PC-3 (cell line): ENCODE results near the gene CPD. TPM values are rescaled to one million over a fixed set of nuclear protein-coding genes. Genes with fewer than 3 reads are reported as not detected.

Source experiments
- ATAC-seq: fragments of 200-7000 bp; cut with Tn5 transposase; 2 replicates; pipeline ENCODE4 v1.9.1; 2020; ENCODE audit warnings: mild to moderate bottlenecking, moderate library complexity
- BruUV-seq: library from RNA; stranded (reverse); fragments of 400-500 nt; replicated peaks from 2 replicates; lab custom pipeline; 2021; lab: Mats Ljungman, UMichigan
- CTCF ChIA-PET: fragments of 300-600 bp; sonication (Branson Sonifier 250); formaldehyde crosslinking; loops from one replicate; lab custom pipeline; 2022; ENCODE audit warnings: antibody characterized with exemption; lab: Charles Lee
- POLR2A ChIA-PET: fragments of 300-600 bp; sonication (Branson Sonifier 250); formaldehyde crosslinking; loops from one replicate; lab custom pipeline; 2022; ENCODE audit warnings: antibody characterized with exemption; ENCODE audit not compliant: unreplicated experiment; lab: Charles Lee
- DNase-seq: peaks from one replicate; pipeline ENCODE4 v3.0.0-alpha.2; 2015
- H2AFZ ChIP-seq: fragments of 300-600 bp; sonication (generic); 2 replicates; pipeline ENCODE4 v1.6.0; 2016; ENCODE audit warnings: antibody characterized with exemption, low read length
- H3F3A ChIP-seq: fragments of 300-600 bp; sonication (generic); one replicate; pipeline ENCODE4 v1.6.0; 2017; ENCODE audit warnings: antibody characterized with exemption, low read length, control low read depth, mild to moderate bottlenecking; ENCODE audit not compliant: unreplicated experiment
- H3K27ac ChIP-seq: fragments of 300-600 bp; sonication (generic); 2 replicates; pipeline ENCODE4 v1.5.1; 2016; ENCODE audit warnings: mild to moderate bottlenecking, low read length
- H3K27me3 ChIP-seq: fragments of 300-600 bp; sonication (generic); 2 replicates; pipeline ENCODE4 v1.6.1; 2016; ENCODE audit warnings: low read length, mixed read lengths
- H3K36me3 ChIP-seq: fragments of 300-600 bp; sonication (generic); 2 replicates; pipeline ENCODE4 v1.6.1; 2016; ENCODE audit warnings: low read depth, mixed run types, low read length, mixed read lengths
- H3K4me1 ChIP-seq: fragments of 300-600 bp; sonication (generic); 2 replicates; pipeline ENCODE4 v1.5.1; 2016; ENCODE audit warnings: low read length; ENCODE audit not compliant: insufficient read depth
- H3K4me2 ChIP-seq: fragments of 300-600 bp; sonication (generic); 2 replicates; pipeline ENCODE4 v1.6.0; 2016; ENCODE audit warnings: low read length
- H3K4me3 ChIP-seq: fragments of 300-600 bp; sonication (generic); 2 replicates; pipeline ENCODE4 v1.5.1; 2016; ENCODE audit warnings: mild to moderate bottlenecking, low read length, mixed read lengths
- H3K79me2 ChIP-seq: fragments of 300-600 bp; sonication (generic); 2 replicates; pipeline ENCODE4 v1.6.1; 2017; ENCODE audit warnings: low read length, mixed read lengths
- H3K9ac ChIP-seq: fragments of 300-600 bp; sonication (generic); 2 replicates; pipeline ENCODE4 v1.6.0; 2016; ENCODE audit warnings: mild to moderate bottlenecking, low read length
- H3K9me2 ChIP-seq: fragments of 300-600 bp; sonication (generic); replicated peaks from 2 replicates; pipeline ENCODE4 v1.6.1; 2016; ENCODE audit warnings: mixed run types, low read length, mixed read lengths
- H3K9me3 ChIP-seq: fragments of 300-600 bp; sonication (generic); 2 replicates; pipeline ENCODE4 v1.6.1; 2016; ENCODE audit warnings: low read length, mixed read lengths
- H4K20me1 ChIP-seq: fragments of 300-600 bp; sonication (generic); 2 replicates; pipeline ENCODE4 v1.6.1; 2016; ENCODE audit warnings: low read length, mixed read lengths
- CTCF ChIP-seq: fragments of 300-600 bp; sonication (generic); conservative IDR thresholded peaks from 2 replicates; pipeline ENCODE4 v1.5.1; 2017; ENCODE audit warnings: antibody characterized with exemption, low read depth, mild to moderate bottlenecking, low read length
- EZH2 ChIP-seq: fragments of 300-600 bp; sonication (generic); IDR thresholded peaks from one replicate; pipeline ENCODE4 v1.6.1; 2017; ENCODE audit warnings: antibody characterized with exemption, mild to moderate bottlenecking, low read length; ENCODE audit not compliant: unreplicated experiment
- EZH2phosphoT487 ChIP-seq: fragments of 300-600 bp; sonication (generic); IDR thresholded peaks from 2 replicates; pipeline ENCODE4 v1.6.1; 2018; ENCODE audit warnings: mild to moderate bottlenecking, antibody characterized with exemption, low read length, borderline replicate concordance
- intact Hi-C: fragments of 100-400 bp; cut with micrococcal nuclease; formaldehyde crosslinking; loops from 2 replicates; pipeline ENCODE4 v1.9.0; 2023
- total RNA-seq: library from RNA; depleted of rRNA; stranded (reverse); fragments of >200 nt; gene quantifications from 2 replicates; pipeline ENCODE4 v1.2.3, GENCODE V29; 2014

Gene CPD
- total RNA-seq, 1 experiment from 2014 or later = 30.9 TPM

- H3K4me3 ChIP-seq = no peak overlapping the region
- H3K9me2 ChIP-seq = no peaks in the 10 kb centered on the region
- H3K79me2 ChIP-seq = peaks cover 7% of the 10 kb centered on the region
- BruUV-seq = no TSS peak
- no peak overlapping the region for H2AFZ ChIP-seq
- H3K4me2 ChIP-seq = no peak overlapping the region
- intact Hi-C loops = no loop called here
- H3K27me3 ChIP-seq = no peaks in the 10 kb centered on the region
- no peak for TF ChIP-seq EZH2
- no peak for TF ChIP-seq CTCF
- no peak for TF ChIP-seq EZH2phosphoT487
- ATAC-seq (no peak), DNase-seq (no peak)
- no peak overlapping the region for H3K27ac ChIP-seq
- no peak overlapping the region for H3K9ac ChIP-seq
- ChIA-PET POLR2A (no interaction called here), CTCF (no interaction called here)
- H4K20me1 ChIP-seq = no peaks in the 10 kb centered on the region
- H3K9me3 ChIP-seq = no peaks in the 10 kb centered on the region
- H3K4me1 ChIP-seq = no peaks in the 10 kb centered on the region
- no peaks in the 10 kb centered on the region for H3F3A ChIP-seq
- 0 out of 2 replicates have a peak, but pooled peaks cover 3% of the 10 kb centered on the region for H3K36me3 ChIP-seq
Observed at GRCh38 chr17:30388321-30389179, 9.8 kb downstream of the CPD start.

DNA sequence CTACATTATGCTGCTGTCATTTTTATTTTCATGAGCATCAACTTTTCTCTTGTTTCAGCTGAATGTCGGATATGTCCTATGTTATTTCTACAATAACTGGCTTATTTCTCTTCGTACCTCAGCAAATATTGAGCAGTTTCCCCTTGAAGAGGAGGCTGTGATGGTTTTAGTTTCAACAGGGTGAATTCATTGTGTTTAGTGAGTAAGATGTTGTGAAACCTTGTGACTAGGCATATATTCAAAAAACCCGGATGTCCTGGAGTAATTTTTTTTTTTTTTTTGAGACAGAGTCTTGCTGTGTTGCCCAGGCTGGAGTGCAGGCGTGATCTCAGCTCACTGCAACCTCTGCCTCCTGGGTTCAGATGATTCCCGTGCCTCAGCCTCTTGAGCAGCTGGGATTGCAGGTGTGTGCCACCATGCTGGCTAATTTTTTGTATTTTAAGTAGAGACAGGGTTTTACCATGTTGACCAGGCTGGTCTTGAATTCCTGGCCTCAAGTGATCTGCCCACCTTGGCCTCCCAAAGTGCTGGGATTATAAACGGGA is 11.1 kb downstream of the CPD start:
- no peaks in the 10 kb centered on the region for H3F3A ChIP-seq
- BruUV-seq = no TSS peak
- no peaks in the 10 kb centered on the region for H3K27me3 ChIP-seq
- no peak overlapping the region for H3K9ac ChIP-seq
- no peak overlapping the region for H3K4me3 ChIP-seq
- H3K9me3 ChIP-seq = no peaks in the 10 kb centered on the region
- ATAC-seq (no peak), DNase-seq (no peak)
- H3K36me3 ChIP-seq = 0 out of 2 replicates have a peak, but pooled peaks cover 3% of the 10 kb centered on the region
- intact Hi-C loops = no loop called here
- no peaks in the 10 kb centered on the region for H4K20me1 ChIP-seq
- ChIA-PET CTCF (no interaction called here), POLR2A (no interaction called here)
- no peaks in the 10 kb centered on the region for H3K9me2 ChIP-seq
- H3K4me2 ChIP-seq = no peak overlapping the region
- H3K27ac ChIP-seq = no peak overlapping the region
- no peaks in the 10 kb centered on the region for H3K79me2 ChIP-seq
- H2AFZ ChIP-seq = no peak overlapping the region
- TF ChIP-seq CTCF (no peak), EZH2phosphoT487 (no peak), EZH2 (no peak)
- H3K4me1 ChIP-seq = no peaks in the 10 kb centered on the region

DNA sequence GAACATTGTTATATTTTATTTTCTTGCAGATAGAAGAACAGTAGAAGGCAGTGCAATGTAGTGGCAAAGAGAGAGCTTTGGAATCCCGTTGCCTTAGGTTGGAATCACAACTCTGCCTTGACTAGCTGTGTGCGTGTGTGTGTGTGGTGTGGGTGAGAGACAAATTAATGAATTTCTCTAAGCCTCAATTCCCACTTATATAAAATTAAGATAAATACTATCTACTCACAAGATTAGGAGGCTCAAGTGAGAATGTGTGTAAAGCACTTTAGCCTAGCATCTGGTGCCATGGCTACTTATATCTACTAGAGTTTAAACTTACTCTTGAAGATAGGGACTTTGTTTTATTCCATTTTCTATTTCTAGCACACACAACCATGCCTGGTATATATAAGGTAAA is 12.8 kb downstream of the CPD start:
- Histone ChIP-seq H3K27ac (no peak overlapping the region), H3K4me1 (no peaks in the 10 kb centered on the region), H3K9me2 (no peaks in the 10 kb centered on the region), H3K4me3 (no peak overlapping the region), H3K4me2 (no peak overlapping the region), H3K9me3 (no peaks in the 10 kb centered on the region), H3K36me3 (no peaks in the 10 kb centered on the region), H3K27me3 (no peaks in the 10 kb centered on the region), H3K79me2 (no peaks in the 10 kb centered on the region), H3F3A (no peaks in the 10 kb centered on the region), H4K20me1 (no peaks in the 10 kb centered on the region), H2AFZ (no peak overlapping the region), H3K9ac (no peak overlapping the region)
- DNase-seq = no peak
- intact Hi-C loops = no loop called here
- ChIA-PET POLR2A (no interaction called here), CTCF (interaction anchor here (0.6 kb wide), 1 partner anchor 51 kb away, joined by 4 read pairs; no protein-coding TSS in a partner anchor)
- TF ChIP-seq EZH2 = no peak
- no TSS peak for BruUV-seq
- no peak for ATAC-seq
